ENCODE measurements around the gene PLD5. TPM values are rescaled to one million over a fixed set of nuclear protein-coding genes. Genes with fewer than 3 reads are reported as not detected.

Gene PLD5
- total RNA-seq (10 to 100 TPM in 1 of 2 donors, 1 to 10 TPM in 1; 4.6 to 11.5 TPM), polyA plus RNA-seq (ENCODE audit: insufficient read length in 2 of 2) (10 to 100 TPM in 1 of 2 donors, 1 to 10 TPM in 1; 7.3 to 11.4 TPM)
- long read RNA-seq, donor 1, full-length matches to known transcripts = 1 of 1 reads
- long read RNA-seq, donor 1, partial matches to known transcripts = 0 of 1 reads
- long read RNA-seq, donor 1, other reads (novel, unspliced or antisense) = 0 of 1 reads
- long read RNA-seq, donor 2, partial matches to known transcripts = 0 of 2 reads
- long read RNA-seq, donor 2, other reads (novel, unspliced or antisense) = 0 of 2 reads
- long read RNA-seq, donor 3 = 0 reads
- long read RNA-seq, donor 4 = 0 reads

DNA sequence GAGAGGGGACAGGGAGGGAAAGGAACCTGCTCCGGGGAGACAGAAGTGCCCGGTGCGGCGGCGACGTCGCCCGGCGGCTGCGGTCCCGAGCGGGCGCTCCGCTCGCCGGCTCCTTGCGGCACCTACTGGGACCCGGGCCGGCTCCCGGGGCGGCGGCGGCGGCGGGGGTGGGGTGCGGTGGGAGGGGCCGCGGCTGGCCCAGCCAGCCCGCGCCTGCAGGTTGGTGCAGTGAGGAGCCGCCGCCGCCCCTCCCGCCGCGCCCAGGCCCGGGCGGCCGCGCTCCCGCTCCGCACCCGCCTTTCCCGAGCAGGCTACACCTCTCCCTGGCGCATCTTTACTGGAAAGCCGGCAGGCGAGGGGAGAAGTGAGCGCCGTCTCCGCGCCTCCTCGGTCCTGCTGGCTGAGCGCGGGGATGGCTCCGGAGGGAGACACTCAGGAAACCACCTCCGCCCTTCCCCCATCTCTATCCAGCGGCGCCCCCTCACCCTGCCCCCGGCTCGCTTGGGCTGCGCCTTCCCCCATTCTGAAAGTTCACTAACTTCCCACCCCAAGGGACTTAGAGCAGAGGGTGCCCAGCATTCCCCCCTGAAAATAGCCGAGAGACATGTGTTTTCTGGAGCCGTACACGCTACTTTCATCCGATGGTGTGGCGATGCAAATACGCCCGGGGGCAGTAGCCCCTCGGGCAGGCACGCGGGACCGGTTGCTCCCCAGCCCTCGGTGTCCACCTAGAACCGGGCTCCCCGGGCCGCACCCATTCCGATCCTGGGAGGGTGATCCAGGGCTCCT is at the start of gene PLD5:
TSS of gene PLD5 (minus strand) at position 127 of the 789 bp plus-strand sequence.
- Histone ChIP-seq H3K36me3 (ENCODE audit: control insufficient read depth, insufficient read depth, low read length) (no peaks in the 10 kb centered on the region), H3K27me3 (ENCODE audit: control insufficient read depth, insufficient read depth, low read length) (peaks cover 14% of the 10 kb centered on the region), H3K27ac (ENCODE audit: low read depth, low read length) (no peak within 1 kb of the TSS), H3K4me3 (ENCODE audit: low read depth, low read length) (peak within 1 kb of the TSS; percentile 55), H3K4me1 (ENCODE audit: control insufficient read depth, insufficient read depth, low read length) (peaks cover 20% of the 10 kb centered on the region), H3K9me3 (ENCODE audit: control insufficient read depth, insufficient read depth, low read length) (no peaks in the 10 kb centered on the region)
- DNase-seq (ENCODE audit: low read depth in 4 of 6, low spot score in 6 of 6) = peak in 3 of 6 donors; percentile 13 to 80 (median 60)
- 0% methylated on average over 72 of the region's 77 CpGs for WGBS (ENCODE audit: insufficient coverage)

GRCh38 chr1:242569867-242570266 is 45.4 kb upstream of the PLD5 start:
- 100% methylated on average over 1 of the region's 1 CpG for WGBS (ENCODE audit: insufficient coverage)
- no peak overlapping the region for H3K27ac ChIP-seq (ENCODE audit: low read depth, low read length)
- no peaks in the 10 kb centered on the region for H3K4me1 ChIP-seq (ENCODE audit: control insufficient read depth, insufficient read depth, low read length)
- no peak for DNase-seq (ENCODE audit: low read depth in 4 of 6, low spot score in 6 of 6)
- H3K4me3 ChIP-seq (ENCODE audit: low read depth, low read length) = no peak overlapping the region
- H3K36me3 ChIP-seq (ENCODE audit: control insufficient read depth, insufficient read depth, low read length) = no peaks in the 10 kb centered on the region
- no peaks in the 10 kb centered on the region for H3K27me3 ChIP-seq (ENCODE audit: control insufficient read depth, insufficient read depth, low read length)
- no peaks in the 10 kb centered on the region for H3K9me3 ChIP-seq (ENCODE audit: control insufficient read depth, insufficient read depth, low read length)

DNA sequence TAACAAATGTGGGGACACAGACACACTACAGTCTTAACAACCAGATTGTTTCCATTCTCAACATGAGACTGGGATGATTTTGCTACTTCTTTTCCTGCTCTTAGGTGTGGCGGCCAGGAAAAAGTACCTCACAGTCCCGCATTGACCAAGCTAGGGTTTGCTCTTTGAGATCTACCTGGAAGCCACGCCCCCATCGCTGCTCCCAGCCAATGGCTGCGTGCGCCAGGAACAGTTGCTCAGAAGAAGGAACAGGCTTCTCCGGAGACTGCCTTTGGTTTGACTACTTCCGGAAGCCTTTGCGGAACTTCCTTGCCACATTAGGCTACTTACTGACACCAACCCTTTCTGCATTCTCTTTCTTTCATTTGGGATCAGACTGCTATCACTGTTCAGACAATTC is 44.2 kb upstream of the PLD5 start:
- WGBS (ENCODE audit: insufficient coverage) = 92% methylated on average over 9 of the region's 9 CpGs
- no peaks in the 10 kb centered on the region for H3K9me3 ChIP-seq (ENCODE audit: control insufficient read depth, insufficient read depth, low read length)
- H3K4me3 ChIP-seq (ENCODE audit: low read depth, low read length) = no peak overlapping the region
- no peaks in the 10 kb centered on the region for H3K4me1 ChIP-seq (ENCODE audit: control insufficient read depth, insufficient read depth, low read length)
- no peaks in the 10 kb centered on the region for H3K36me3 ChIP-seq (ENCODE audit: control insufficient read depth, insufficient read depth, low read length)
- H3K27ac ChIP-seq (ENCODE audit: low read depth, low read length) = no peak overlapping the region
- no peaks in the 10 kb centered on the region for H3K27me3 ChIP-seq (ENCODE audit: control insufficient read depth, insufficient read depth, low read length)
- no peak for DNase-seq (ENCODE audit: low read depth in 4 of 6, low spot score in 6 of 6)

DNA sequence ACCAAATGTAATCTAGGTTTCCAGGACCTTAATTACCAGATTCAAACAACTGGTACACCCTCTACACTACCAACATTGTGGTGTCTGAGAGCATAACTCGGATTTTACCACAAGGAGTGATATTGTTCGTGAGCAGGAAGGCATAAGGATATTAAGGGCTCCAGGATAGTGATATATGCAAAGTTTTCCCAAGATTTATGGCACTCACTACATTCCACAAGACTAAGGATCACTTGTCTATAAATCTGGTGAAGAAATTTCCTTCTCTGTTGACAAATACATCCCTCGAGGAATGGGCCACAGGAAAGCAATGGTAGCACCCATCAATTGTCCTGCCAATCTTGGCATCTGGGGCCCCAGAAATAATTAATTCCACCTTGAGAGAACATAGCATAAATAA is 43.1 kb upstream of the PLD5 start:
- no CpG with 5 or more reads among the region's 3 CpGs for WGBS (ENCODE audit: insufficient coverage)
- H3K27ac ChIP-seq (ENCODE audit: low read depth, low read length) = no peak overlapping the region
- no peaks in the 10 kb centered on the region for H3K9me3 ChIP-seq (ENCODE audit: control insufficient read depth, insufficient read depth, low read length)
- H3K4me3 ChIP-seq (ENCODE audit: low read depth, low read length) = no peak overlapping the region
- no peaks in the 10 kb centered on the region for H3K27me3 ChIP-seq (ENCODE audit: control insufficient read depth, insufficient read depth, low read length)
- no peaks in the 10 kb centered on the region for H3K4me1 ChIP-seq (ENCODE audit: control insufficient read depth, insufficient read depth, low read length)
- DNase-seq (ENCODE audit: low read depth in 4 of 6, low spot score in 6 of 6) = no peak
- H3K36me3 ChIP-seq (ENCODE audit: control insufficient read depth, insufficient read depth, low read length) = no peaks in the 10 kb centered on the region

DNA sequence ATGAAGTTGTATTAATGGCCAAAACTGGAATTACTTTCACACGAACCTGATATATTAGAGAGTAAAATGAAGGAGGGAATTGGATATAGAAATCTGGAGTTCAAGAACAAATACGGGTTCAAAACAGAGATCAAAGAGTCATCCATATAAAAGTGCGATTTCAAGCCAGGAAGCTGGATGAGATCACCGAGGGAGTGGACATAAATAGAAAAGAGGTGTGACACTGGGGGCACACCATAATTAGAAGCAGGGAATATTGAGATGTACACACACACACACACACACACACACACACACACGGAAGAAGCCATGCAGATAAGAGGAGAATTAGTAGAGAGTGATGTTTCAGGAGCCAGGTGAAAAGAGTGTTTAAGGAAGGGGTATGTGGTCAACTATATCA is 32.3 kb upstream of the PLD5 start:
- Histone ChIP-seq H3K36me3 (ENCODE audit: control insufficient read depth, insufficient read depth, low read length) (no peaks in the 10 kb centered on the region), H3K27me3 (ENCODE audit: control insufficient read depth, insufficient read depth, low read length) (no peaks in the 10 kb centered on the region), H3K27ac (ENCODE audit: low read depth, low read length) (no peak overlapping the region), H3K4me3 (ENCODE audit: low read depth, low read length) (no peak overlapping the region), H3K9me3 (ENCODE audit: control insufficient read depth, insufficient read depth, low read length) (no peaks in the 10 kb centered on the region), H3K4me1 (ENCODE audit: control insufficient read depth, insufficient read depth, low read length) (no peaks in the 10 kb centered on the region)
- WGBS (ENCODE audit: insufficient coverage) = 100% methylated on average over 1 of the region's 5 CpGs
- no peak for DNase-seq (ENCODE audit: low read depth in 4 of 6, low spot score in 6 of 6)

DNA sequence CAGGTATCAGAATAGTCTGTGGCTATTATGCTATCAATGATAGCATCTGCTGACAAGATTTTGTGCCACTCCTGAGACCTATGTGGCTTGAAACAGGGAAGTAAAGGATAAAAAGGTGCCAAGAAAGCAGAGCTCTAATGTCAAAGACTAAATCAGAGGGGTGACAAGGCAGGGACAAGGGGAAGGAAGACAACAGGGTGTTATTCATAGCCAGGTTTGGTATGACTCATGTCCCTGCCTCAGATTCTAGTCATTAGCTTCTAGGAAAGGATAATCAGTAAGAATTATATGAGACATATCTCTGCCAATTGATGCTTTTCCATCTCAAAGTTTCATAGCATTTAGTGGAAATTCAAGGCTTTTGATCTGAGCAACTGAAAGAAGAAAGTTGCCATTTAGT is 31.8 kb upstream of the PLD5 start:
- H3K4me3 ChIP-seq (ENCODE audit: low read depth, low read length) = no peak overlapping the region
- no peak overlapping the region for H3K27ac ChIP-seq (ENCODE audit: low read depth, low read length)
- H3K9me3 ChIP-seq (ENCODE audit: control insufficient read depth, insufficient read depth, low read length) = no peaks in the 10 kb centered on the region
- no peaks in the 10 kb centered on the region for H3K4me1 ChIP-seq (ENCODE audit: control insufficient read depth, insufficient read depth, low read length)
- no peaks in the 10 kb centered on the region for H3K27me3 ChIP-seq (ENCODE audit: control insufficient read depth, insufficient read depth, low read length)
- H3K36me3 ChIP-seq (ENCODE audit: control insufficient read depth, insufficient read depth, low read length) = no peaks in the 10 kb centered on the region
- DNase-seq (ENCODE audit: low read depth in 4 of 6, low spot score in 6 of 6) = no peak

DNA sequence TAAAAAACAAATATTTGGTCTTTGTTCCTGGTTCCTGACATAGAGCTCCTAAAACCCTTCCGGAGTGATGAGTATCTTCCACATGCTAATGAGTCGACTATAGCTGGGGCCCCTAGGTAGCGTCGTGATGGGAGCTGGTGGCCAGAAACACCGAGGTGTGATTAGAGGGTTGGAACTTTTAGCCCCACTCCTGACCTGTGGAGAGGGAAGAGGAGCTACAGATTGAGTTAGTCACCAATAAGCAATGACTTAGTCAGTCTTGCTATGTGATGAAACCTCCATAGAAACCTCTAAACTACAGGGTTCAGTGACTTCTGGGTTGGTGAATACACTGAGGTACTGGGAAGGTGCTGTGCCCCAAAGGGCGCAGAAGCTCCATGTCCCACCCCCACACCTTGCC is 30.1 kb upstream of the PLD5 start:
- H3K36me3 ChIP-seq (ENCODE audit: control insufficient read depth, insufficient read depth, low read length) = no peaks in the 10 kb centered on the region
- no peaks in the 10 kb centered on the region for H3K27me3 ChIP-seq (ENCODE audit: control insufficient read depth, insufficient read depth, low read length)
- H3K4me3 ChIP-seq (ENCODE audit: low read depth, low read length) = no peak overlapping the region
- H3K9me3 ChIP-seq (ENCODE audit: control insufficient read depth, insufficient read depth, low read length) = no peaks in the 10 kb centered on the region
- no peaks in the 10 kb centered on the region for H3K4me1 ChIP-seq (ENCODE audit: control insufficient read depth, insufficient read depth, low read length)
- DNase-seq (ENCODE audit: low read depth in 4 of 6, low spot score in 6 of 6) = no peak
- WGBS (ENCODE audit: insufficient coverage) = 75% methylated on average over 4 of the region's 6 CpGs
- no peak overlapping the region for H3K27ac ChIP-seq (ENCODE audit: low read depth, low read length)

DNA sequence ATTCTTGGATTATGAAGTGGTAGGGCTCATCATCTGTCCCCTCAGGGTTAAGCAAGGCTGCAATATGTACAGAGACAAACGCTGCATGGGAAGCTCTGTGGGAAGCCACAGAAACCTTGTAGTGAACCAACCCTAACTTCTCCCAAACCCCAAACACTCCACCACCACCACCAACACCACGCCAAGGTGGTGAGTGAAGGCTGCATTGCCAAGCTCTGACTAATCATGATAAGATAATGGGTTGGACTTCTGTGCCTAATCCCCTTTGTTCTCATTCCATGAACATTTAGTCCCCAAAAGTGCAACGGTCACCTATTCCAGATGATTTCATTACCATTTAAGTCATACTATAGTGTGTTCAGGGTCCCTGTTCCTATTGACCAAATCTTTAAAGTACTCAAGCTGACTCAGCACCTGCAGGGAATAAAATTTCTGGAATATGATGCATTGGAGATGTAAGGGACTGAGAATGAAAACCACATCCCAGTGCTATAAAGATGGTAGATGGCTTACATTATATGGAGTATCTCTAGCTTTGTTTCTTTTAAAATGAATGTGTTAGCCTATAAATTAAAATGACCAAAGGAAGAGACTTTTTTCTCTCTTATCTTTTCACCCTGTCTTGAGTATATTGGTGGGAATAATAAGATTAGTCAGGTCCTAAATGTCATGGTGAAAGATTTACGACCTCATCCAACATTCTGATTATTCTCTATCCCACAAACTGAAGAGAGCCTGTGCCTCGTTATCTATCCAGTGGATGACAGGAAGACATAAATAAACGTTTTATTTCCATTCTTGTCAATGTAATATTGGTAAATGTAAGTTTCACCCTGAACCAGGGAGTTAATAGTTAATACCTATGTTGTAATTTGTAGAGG is 22.6 kb upstream of the PLD5 start:
- no peaks in the 10 kb centered on the region for H3K9me3 ChIP-seq (ENCODE audit: control insufficient read depth, insufficient read depth, low read length)
- no CpG with 5 or more reads among the region's 6 CpGs for WGBS (ENCODE audit: insufficient coverage)
- H3K36me3 ChIP-seq (ENCODE audit: control insufficient read depth, insufficient read depth, low read length) = no peaks in the 10 kb centered on the region
- H3K27me3 ChIP-seq (ENCODE audit: control insufficient read depth, insufficient read depth, low read length) = no peaks in the 10 kb centered on the region
- no peak for DNase-seq (ENCODE audit: low read depth in 4 of 6, low spot score in 6 of 6)
- no peaks in the 10 kb centered on the region for H3K4me1 ChIP-seq (ENCODE audit: control insufficient read depth, insufficient read depth, low read length)
- no peak overlapping the region for H3K4me3 ChIP-seq (ENCODE audit: low read depth, low read length)
- no peak overlapping the region for H3K27ac ChIP-seq (ENCODE audit: low read depth, low read length)

- Histone ChIP-seq H3K36me3 (ENCODE audit: control insufficient read depth, insufficient read depth, low read length) (no peaks in the 10 kb centered on the region), H3K4me1 (ENCODE audit: control insufficient read depth, insufficient read depth, low read length) (no peaks in the 10 kb centered on the region), H3K27me3 (ENCODE audit: control insufficient read depth, insufficient read depth, low read length) (no peaks in the 10 kb centered on the region), H3K9me3 (ENCODE audit: control insufficient read depth, insufficient read depth, low read length) (no peaks in the 10 kb centered on the region), H3K27ac (ENCODE audit: low read depth, low read length) (no peak overlapping the region), H3K4me3 (ENCODE audit: low read depth, low read length) (no peak overlapping the region)
- WGBS (ENCODE audit: insufficient coverage) = no CpG with 5 or more reads among the region's 3 CpGs
- no peak for DNase-seq (ENCODE audit: low read depth in 4 of 6, low spot score in 6 of 6)
Observed at GRCh38 chr1:242546441-242546840, 21.9 kb upstream of the PLD5 start.
